Cardiac fibroblast (primary cell): ENCODE data around the gene SLC12A5.

Experiments
- DNase-seq, 2 donors: peaks; one replicate each; pipeline versions ENCODE4 v3.0.0 to v3.0.0-alpha.2; 2010; ENCODE audit warnings: low read depth in 2 of 2
- H3K4me3 ChIP-seq, 2 donors: replicated peaks in 1 of 2; 1 replicate in 1 of 2; 2 replicates in 1 of 2; pipeline ENCODE4 v1.5.1; 2011; ENCODE audit warnings: low read depth in 2 of 2, low read length in 2 of 2, mild to moderate bottlenecking in 2 of 2, moderate library complexity in 1 of 2
- CTCF ChIP-seq: IDR thresholded peaks from one replicate; pipeline ENCODE4 v1.5.1; 2011; ENCODE audit warnings: low read depth, mild to moderate bottlenecking, low read length, inconsistent platforms

SLC12A5 gene

GRCh38 chr20:46044896-46045295 is 15.9 kb downstream of the SLC12A5 start:
- H3K4me3 ChIP-seq: no peak overlapping the region
- DNase-seq: no peak
- no peak for TF ChIP-seq CTCF

- DNase-seq: no peak
- TF ChIP-seq CTCF: no peak
- no peak overlapping the region for H3K4me3 ChIP-seq
Measured at GRCh38 chr20:46046588-46047310, 17.7 kb downstream of the SLC12A5 start.

- H3K4me3 ChIP-seq: no peak overlapping the region
- no peak for TF ChIP-seq CTCF
- DNase-seq: no peak
Measured at GRCh38 chr20:46047821-46048220, 18.8 kb downstream of the SLC12A5 start.

- DNase-seq: no peak
- no peak for TF ChIP-seq CTCF
- no peak overlapping the region for H3K4me3 ChIP-seq
Measured at GRCh38 chr20:46049190-46049589, 20.2 kb downstream of the SLC12A5 start.

GRCh38 chr20:46049815-46050214 is 20.8 kb downstream of the SLC12A5 start:
- no peak for TF ChIP-seq CTCF
- no peak for DNase-seq
- H3K4me3 ChIP-seq: no peak overlapping the region

GRCh38 chr20:46050444-46050843 is 21.4 kb downstream of the SLC12A5 start:
- no peak for TF ChIP-seq CTCF
- DNase-seq: no peak
- H3K4me3 ChIP-seq: no peak overlapping the region

GRCh38 chr20:46050885-46051284 is 21.9 kb downstream of the SLC12A5 start:
- no peak for TF ChIP-seq CTCF
- DNase-seq: no peak
- no peak overlapping the region for H3K4me3 ChIP-seq
